ENCODE results near the gene ANKRD27. TPM values are rescaled to one million over a fixed set of nuclear protein-coding genes. Genes with fewer than 3 reads are reported as not detected.

ANKRD27 gene
- polyA plus RNA-seq, 1 donor = 20.6 TPM

- 100% methylated on average over 2 of the region's 9 CpGs for WGBS (ENCODE audit: insufficient coverage, low lambda C conversion rate)
- H3K27me3 ChIP-seq (ENCODE audit: control insufficient read depth, insufficient read depth, low read length) = peaks cover 2% of the 10 kb centered on the region
Observed at GRCh38 chr19:32567486-32567885, 107.5 kb downstream of the ANKRD27 start.

GRCh38 chr19:32566246-32566830 lies 108.6 kb downstream of the ANKRD27 start:
- Histone ChIP-seq H3K9me3 (ENCODE audit: control insufficient read depth, low read depth, low read length) (no peaks in the 10 kb centered on the region), H3K27me3 (ENCODE audit: control insufficient read depth, insufficient read depth, low read length) (no peaks in the 10 kb centered on the region), H3K4me3 (ENCODE audit: low read length) (no peak overlapping the region), H3K27ac (ENCODE audit: low read length) (no peak overlapping the region), H3K36me3 (ENCODE audit: control insufficient read depth, insufficient read depth, low read length) (no peaks in the 10 kb centered on the region), H3K4me1 (ENCODE audit: control insufficient read depth, insufficient read depth, low read length) (no peaks in the 10 kb centered on the region)
- DNase-seq = no peak
- 100% methylated on average over 1 of the region's 5 CpGs for WGBS (ENCODE audit: insufficient coverage, low lambda C conversion rate)

More at GRCh38 chr19:32567486-32567885, 107.5 kb downstream of the ANKRD27 start:
- Histone ChIP-seq H3K9me3 (ENCODE audit: control insufficient read depth, low read depth, low read length) (no peaks in the 10 kb centered on the region), H3K27ac (ENCODE audit: low read length) (no peak overlapping the region), H3K4me3 (ENCODE audit: low read length) (no peak overlapping the region), H3K4me1 (ENCODE audit: control insufficient read depth, insufficient read depth, low read length) (no peaks in the 10 kb centered on the region), H3K36me3 (ENCODE audit: control insufficient read depth, insufficient read depth, low read length) (no peaks in the 10 kb centered on the region)
- no peak for DNase-seq

GRCh38 chr19:32563761-32564160 lies 111.2 kb downstream of the ANKRD27 start:
- H3K4me1 ChIP-seq (ENCODE audit: control insufficient read depth, insufficient read depth, low read length) = no peaks in the 10 kb centered on the region
- WGBS (ENCODE audit: insufficient coverage, low lambda C conversion rate) = 60% methylated on average over 2 of the region's 9 CpGs
- no peak overlapping the region for H3K27ac ChIP-seq (ENCODE audit: low read length)
- H3K9me3 ChIP-seq (ENCODE audit: control insufficient read depth, low read depth, low read length) = no peaks in the 10 kb centered on the region
- H3K36me3 ChIP-seq (ENCODE audit: control insufficient read depth, insufficient read depth, low read length) = no peaks in the 10 kb centered on the region
- DNase-seq = no peak
- no peak overlapping the region for H3K4me3 ChIP-seq (ENCODE audit: low read length)
- no peaks in the 10 kb centered on the region for H3K27me3 ChIP-seq (ENCODE audit: control insufficient read depth, insufficient read depth, low read length)

GRCh38 chr19:32558607-32559228 lies 116.3 kb downstream of the ANKRD27 start:
- no peak overlapping the region for H3K4me3 ChIP-seq (ENCODE audit: low read length)
- no peak overlapping the region for H3K27ac ChIP-seq (ENCODE audit: low read length)
- no peaks in the 10 kb centered on the region for H3K9me3 ChIP-seq (ENCODE audit: control insufficient read depth, low read depth, low read length)
- 90% methylated on average over 2 of the region's 10 CpGs for WGBS (ENCODE audit: insufficient coverage, low lambda C conversion rate)
- DNase-seq = no peak
- no peaks in the 10 kb centered on the region for H3K4me1 ChIP-seq (ENCODE audit: control insufficient read depth, insufficient read depth, low read length)
- H3K36me3 ChIP-seq (ENCODE audit: control insufficient read depth, insufficient read depth, low read length) = no peaks in the 10 kb centered on the region
- no peaks in the 10 kb centered on the region for H3K27me3 ChIP-seq (ENCODE audit: control insufficient read depth, insufficient read depth, low read length)

- DNase-seq = no peak
- Histone ChIP-seq H3K4me3 (ENCODE audit: low read length) (no peak overlapping the region), H3K9me3 (ENCODE audit: control insufficient read depth, low read depth, low read length) (no peaks in the 10 kb centered on the region), H3K36me3 (ENCODE audit: control insufficient read depth, insufficient read depth, low read length) (no peaks in the 10 kb centered on the region), H3K27me3 (ENCODE audit: control insufficient read depth, insufficient read depth, low read length) (no peaks in the 10 kb centered on the region), H3K4me1 (ENCODE audit: control insufficient read depth, insufficient read depth, low read length) (no peaks in the 10 kb centered on the region), H3K27ac (ENCODE audit: low read length) (no peak overlapping the region)
- WGBS (ENCODE audit: insufficient coverage, low lambda C conversion rate) = 100% methylated on average over 1 of the region's 1 CpG
Observed at GRCh38 chr19:32555786-32556185, 119.2 kb downstream of the ANKRD27 start.

- no peak overlapping the region for H3K27ac ChIP-seq (ENCODE audit: low read length)
- H3K4me3 ChIP-seq (ENCODE audit: low read length) = no peak overlapping the region
- H3K9me3 ChIP-seq (ENCODE audit: control insufficient read depth, low read depth, low read length) = no peaks in the 10 kb centered on the region
- no peaks in the 10 kb centered on the region for H3K4me1 ChIP-seq (ENCODE audit: control insufficient read depth, insufficient read depth, low read length)
- no CpG with 5 or more reads among the region's 5 CpGs for WGBS (ENCODE audit: insufficient coverage, low lambda C conversion rate)
- DNase-seq = no peak
- H3K36me3 ChIP-seq (ENCODE audit: control insufficient read depth, insufficient read depth, low read length) = no peaks in the 10 kb centered on the region
- no peaks in the 10 kb centered on the region for H3K27me3 ChIP-seq (ENCODE audit: control insufficient read depth, insufficient read depth, low read length)
Observed at GRCh38 chr19:32550666-32551065, 124.3 kb downstream of the ANKRD27 start.

Other genes starting within 250 kb of the ANKRD27 start
- gene PDCD5, start 94.0 kb downstream of the ANKRD27 start, polyA plus RNA-seq = 130 TPM
- gene RGS9BP, start 668 bp upstream of the ANKRD27 start, polyA plus RNA-seq = 0.03 TPM
- gene NUDT19, start 16.6 kb upstream of the ANKRD27 start, polyA plus RNA-seq = 13.2 TPM
- gene TDRD12, start 44.6 kb upstream of the ANKRD27 start, polyA plus RNA-seq = 0.28 TPM
- 60.9 TPM for gene SLC7A9, start 194.6 kb upstream of the ANKRD27 start, polyA plus RNA-seq